ENCODE measurements around the gene VDAC2.

DNA sequence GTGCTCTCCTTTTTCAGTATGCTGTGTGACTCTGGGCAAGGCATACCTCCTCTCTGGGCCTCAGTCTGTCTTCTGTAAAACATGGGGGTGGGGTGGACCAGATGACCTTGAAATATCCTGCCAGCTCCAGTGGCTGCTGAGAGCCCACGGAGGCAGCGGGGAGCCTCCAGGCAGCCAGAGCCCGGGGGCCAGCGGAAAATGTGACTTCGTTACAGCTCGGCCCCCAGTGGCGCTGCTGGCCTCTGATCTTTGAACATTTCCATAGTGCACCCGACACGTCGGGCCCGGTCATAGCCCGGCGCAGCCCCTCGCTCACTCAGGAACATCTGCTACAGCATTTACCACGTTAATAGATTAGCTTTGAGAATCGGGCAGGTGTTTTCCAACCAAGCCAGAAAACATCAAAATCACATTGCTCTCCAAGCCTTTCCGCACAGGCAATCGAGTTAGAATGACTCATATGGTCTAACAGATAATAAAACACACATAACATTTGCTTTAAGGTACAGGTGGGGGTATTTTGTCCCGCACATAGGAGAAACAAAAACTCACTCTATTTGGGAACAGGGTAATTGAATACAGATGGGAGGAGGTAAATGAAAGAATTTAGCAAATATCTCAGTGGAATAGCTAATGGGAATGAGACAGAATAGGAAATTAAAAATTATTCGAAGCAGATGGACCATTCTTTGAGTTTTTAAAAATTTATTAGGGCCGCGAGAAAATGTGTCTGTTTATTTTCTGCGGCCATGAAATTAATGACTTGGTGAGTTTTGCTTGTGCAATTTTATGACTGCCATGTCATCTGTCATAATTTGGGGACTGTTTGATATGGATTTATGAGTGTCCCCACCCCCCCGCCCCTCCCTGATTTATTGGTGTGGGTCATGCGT, 51.5 kb downstream of the VDAC2 start:
- TF ChIP-seq CTCF (IDR thresholded peaks at IDR 0.05; ENCODE audit: poor library complexity) (no peak), EZH2 (IDR thresholded peaks at IDR 0.05; ENCODE audit: borderline replicate concordance) (no peak), EZH2phosphoT487 (IDR thresholded peaks at IDR 0.05; ENCODE audit: low read depth, severe bottlenecking, unreplicated experiment) (no peak)
